GM19043 (cell line): ENCODE results near the gene COPB2.

Experiments
- ATAC-seq: cut with Tn5 transposase; IDR thresholded peaks from one replicate; pipeline ENCODE4 v1.9.1; 2021; ENCODE audit warnings: low read depth; ENCODE audit not compliant: unreplicated experiment

COPB2 gene

DNA sequence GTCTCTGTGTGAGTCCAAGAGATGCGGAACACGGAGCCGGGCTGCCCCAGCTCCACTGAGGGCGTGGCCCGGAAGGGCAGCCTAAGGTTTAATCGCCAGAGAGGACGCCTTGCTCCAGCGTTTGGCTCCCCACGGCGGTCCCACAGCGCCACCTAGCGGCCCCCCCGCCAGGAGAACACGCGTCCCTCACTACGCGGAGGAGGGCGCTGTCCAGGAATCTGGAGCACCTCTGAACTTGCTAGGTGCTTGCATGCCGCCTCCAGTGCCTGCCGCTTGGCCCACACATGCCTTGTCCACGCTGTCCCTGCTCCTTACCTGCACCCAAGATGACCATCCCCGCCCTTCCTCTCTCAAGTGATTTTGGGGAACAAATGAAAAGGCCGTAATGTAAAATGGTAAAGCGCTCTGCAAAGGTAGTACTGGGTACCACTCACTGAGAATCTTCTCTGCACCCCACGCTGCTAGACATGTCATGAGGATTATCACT lies 60.0 kb downstream of the COPB2 start:
- ATAC-seq: peak; percentile 99

DNA sequence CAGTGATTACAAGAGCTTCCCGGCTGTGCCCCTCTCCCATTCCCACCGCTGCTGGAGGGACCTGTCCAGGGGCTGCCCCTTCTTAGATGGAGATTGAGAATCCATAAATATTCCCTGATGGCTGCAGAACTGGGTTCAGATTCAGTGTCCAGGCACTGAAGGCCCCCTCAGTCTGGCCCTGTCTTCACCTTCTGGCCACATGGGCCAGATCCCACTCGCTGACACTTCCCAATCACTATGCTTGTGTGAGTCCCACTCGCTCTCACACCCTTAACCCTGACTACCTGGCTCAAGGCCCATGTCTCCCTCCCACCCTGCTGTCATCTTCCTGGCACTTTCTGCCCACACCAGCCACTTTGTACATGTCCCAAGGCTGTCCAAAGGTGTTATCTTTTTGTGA lies 61.1 kb downstream of the COPB2 start:
- ATAC-seq: no peak

DNA sequence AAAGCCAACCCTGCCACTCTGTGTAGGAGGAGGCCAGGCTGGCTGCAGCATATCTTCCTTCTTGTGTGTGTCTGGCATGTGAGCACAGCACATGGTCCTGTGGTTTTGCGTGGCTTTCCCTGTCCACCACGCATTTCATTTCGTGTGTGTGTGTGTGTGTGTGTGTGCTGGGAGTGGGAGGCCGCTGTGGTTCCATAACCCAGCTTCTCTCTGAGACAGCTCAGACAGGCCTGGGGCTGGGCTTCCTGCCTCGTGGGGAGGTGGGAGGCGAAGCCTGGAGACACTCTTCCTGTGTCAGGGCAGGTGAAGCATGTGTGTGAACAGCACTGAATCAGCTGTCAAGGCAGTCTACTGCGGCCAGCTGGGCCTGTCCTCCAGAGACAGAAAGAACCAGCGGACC lies 61.6 kb downstream of the COPB2 start:
- ATAC-seq: no peak

DNA sequence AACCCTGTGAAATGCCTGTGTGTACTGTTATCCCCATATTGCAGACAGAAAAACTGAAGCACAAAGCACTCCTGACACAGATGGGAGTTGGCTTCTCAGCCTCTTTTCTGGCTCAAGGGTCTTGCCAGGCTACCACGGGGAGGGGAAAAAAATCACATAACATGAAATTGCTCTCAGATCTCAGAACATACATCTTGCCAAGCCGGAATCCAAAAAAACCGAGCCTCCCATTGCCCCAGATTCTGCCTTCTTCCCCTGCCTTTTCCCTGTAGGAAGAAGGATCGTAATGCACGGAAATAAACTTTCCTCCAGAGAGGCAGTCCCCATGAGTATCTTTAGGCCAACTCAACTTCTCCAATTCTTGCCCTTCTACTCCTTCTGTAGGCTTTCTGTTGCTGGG lies 62.2 kb downstream of the COPB2 start:
- ATAC-seq: no peak

DNA sequence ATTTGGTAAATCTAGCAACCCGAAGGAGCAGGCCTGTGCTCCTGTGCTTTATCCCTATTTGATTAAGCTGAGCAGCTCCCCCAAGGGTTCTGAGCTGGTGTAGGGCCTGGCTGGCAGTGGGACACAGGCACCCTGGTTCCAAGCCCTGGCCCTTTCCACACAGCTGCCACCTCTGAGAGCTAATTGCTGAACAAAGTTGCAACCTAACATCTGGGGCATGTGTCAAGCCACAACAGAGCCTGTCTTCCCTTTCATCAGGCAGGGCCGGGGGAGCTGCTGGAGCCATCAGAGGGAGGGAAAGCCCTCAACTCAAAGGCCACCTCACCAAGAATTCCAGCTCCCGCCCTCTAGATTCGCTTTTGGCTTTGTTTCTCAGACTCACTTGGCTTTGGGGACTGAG lies 62.7 kb downstream of the COPB2 start:
- no peak for ATAC-seq

DNA sequence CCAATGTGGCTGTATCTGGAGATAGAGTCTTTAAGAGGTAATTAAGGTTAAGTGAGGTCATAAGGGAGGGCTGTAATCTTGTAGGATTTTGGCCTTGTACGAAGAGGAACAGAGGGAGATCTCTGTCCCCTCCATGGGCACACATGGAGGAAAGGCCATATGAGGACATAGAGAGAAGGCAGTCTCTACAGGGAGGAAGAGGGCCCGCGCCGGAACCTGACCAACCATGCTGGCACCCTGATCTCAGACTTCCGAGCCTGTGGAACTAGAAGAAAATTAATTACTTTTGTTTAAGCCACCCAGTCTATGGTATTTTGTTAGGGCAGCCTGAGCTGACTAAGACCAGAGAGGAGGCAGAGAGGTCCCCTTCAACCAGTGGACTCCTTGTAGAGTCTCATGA lies 63.3 kb downstream of the COPB2 start:
- ATAC-seq: no peak

DNA sequence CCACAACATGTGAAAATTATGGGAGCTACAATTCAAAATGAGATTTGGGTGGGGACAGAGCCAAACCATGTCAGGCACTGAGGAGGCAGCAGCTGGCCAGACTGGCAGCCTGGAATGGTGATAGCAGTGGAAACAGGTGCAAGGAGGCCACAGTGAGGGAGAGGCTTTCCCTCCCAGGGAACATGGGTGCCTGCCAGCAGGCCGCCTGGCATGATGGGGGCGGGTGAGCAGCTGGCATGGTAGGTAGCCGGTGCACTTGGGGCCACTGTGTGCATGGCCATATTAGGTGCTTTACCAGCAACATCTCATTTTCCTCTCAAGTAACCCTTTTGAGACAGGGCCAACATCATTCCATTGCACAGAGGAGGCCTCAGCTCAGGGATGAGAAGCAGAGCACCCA lies 63.9 kb downstream of the COPB2 start:
- ATAC-seq: no peak

DNA sequence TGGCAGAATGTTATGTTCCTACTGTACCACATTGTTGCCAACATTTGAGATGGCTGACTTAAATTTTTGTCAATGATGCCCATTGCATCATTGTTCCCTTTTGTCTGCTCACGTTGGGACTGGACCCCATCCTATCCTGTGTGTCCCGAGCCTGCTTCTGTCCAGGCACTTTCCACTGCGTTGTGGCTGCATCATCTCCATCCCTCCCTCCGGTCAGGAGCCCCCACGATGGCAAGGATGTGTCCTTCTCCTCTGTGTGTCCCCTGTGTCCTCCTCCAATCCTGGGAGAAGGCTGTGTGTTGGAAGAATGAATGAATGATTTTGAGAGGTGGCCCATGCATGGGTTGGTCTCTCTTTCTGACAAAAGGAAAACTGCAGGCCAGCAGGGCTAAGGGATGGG lies 65.0 kb downstream of the COPB2 start:
- no peak for ATAC-seq

DNA sequence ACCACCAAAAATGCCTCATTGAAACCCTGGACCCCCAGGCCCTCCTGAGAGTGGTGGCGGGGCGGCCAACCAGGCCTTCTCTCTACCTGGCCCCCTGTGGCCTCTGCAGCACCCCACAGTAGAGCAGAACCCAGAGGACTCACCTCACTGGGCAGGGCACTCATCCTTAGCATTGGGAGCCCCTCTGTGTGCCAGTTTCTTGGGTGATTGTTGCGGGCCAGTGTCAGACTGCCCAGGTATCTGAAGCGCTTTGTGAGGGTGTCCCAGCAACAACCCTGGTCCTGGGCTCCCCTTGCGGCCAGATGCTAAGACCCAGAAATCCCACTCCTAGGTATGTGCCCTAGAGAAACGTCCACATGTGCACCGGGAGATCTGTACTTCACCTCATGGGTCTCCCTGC lies 66.3 kb downstream of the COPB2 start:
- no peak for ATAC-seq

DNA sequence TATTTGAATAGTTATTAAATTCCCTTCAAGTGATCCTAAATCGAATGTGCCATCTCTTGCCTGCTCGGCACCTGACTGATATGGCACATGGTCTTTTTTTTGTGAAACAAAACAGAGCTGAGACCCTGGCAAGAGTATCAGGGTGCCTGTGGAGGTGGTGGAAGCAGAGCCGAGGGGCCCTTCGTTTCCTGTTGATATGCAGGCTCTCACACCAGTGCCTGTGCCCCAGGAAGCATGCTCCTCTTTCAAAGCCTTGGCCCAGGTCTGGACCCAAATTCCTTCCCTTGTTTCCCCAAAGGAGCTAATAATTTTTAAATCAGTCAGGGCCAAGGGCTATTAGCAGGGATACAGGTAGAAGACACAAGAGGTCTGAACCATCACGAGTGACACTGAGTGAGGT lies 67.1 kb downstream of the COPB2 start:
- no peak for ATAC-seq

DNA sequence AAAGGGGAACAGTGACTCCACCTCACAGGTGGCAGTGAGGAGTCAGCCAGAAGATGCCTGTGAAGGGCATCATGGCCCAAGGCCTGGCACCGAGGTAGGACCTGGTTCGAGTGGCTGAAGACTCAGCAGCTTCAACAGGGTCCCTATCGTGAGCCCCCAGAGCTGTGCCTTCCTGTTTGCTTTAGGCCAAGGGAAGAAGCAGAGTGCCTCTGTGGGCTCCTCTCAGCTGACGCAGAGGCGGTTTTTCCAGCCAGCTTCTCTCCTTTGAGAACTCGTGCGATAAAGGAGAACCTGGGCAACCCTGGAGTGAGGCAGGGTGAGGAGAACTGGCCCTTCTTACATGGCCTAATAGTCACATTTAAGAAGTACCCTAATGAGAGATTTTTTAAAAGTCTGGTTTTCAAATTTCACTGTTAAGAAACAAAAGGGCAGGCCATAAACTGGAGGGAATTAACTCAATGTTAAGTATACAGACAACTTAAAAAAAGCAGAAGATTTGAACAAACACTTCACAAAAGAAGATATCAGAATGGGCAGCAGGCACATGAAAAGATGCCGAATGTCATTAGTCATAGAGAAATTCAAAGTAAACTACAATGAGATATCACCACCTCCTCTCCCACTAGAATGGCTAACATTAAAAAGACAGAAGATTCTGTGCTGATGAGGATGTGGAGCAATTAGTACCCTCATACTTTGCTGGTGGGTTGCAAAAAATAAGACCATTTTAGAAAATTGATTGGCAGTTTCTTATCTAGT lies 68.7 kb downstream of the COPB2 start:
- no peak for ATAC-seq

DNA sequence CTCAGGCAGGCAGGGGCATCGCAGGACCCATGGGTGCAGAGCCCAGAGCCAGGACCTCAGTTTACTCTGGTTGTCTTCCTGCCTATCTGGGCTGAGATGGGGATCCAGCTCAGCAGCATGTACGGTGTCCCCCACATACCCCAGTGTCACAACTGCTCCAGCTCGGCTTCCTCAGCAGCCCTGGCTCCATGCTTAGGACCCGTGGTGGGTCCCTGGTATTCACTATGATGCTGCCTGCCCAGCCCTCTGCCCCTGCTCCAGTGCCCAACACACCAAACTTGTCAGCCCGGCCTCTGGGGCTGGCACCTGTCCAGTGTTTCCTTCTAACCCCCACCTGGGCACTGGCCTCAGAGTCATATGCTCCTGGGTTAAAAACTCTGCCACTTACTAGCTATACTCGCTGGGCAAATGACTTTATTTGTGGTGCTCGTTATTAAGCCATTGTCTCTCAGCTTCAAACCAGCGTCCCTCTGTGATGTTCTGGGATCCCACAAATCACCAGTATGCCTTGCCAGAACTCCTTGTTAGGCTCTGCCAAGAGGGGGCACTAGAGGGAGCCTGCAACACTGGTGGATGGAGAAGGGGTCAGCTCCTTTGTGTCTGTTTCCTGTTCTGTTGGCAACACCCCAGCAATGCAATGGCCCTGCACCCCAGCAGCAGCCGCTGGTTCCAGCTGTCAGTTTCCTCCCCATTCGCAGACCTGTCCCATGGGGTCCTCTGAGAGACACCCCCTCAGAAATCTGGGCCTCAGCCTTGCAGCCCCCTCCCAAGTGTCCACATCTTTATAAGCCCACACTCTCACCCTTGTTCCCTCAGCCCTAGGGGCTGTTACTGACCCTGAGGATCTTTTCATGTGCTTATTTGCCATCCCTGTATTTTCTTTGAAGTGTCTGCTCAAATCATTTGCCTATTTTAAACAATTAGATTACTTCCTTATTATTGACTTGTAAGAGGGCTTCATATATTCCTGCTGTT lies 69.7 kb downstream of the COPB2 start:
- no peak for ATAC-seq

DNA sequence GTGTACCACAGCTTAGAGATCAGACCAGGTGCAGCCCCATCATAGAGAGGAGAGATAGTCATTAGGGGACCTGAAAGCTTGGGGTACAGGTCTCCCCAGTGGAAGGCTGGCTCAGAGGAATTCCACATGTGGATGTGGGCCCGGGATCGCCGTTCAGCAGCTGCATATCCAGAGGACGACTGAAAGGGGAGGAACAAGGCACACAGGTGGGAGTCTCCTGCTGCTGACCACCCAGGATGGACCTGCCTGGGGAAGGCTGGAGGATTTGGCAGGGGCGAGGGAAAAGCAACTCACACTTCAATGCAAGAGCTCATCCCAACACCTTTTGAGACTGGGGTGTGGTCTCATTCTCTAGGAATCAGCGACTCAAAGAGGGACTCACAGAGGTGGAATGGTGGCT lies 70.6 kb downstream of the COPB2 start:
- ATAC-seq: no peak

DNA sequence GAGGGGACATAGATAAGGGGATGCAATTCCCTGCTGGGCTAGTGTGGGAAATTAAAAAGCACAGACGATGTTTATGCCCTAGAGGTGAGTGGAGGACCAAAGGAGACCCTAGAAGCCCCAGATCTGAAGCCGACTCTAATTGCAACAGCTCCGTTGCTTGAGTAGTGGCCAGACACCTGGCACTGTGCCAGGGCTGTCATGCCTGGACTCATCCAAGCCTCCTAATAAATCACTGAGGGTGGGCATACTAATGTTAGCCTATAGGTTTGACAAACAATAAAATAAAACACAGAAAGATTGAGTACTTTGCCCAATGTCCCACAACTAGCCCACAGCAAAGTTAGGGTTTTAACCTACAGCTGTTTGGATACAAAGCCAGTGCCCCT lies 71.0 kb downstream of the COPB2 start:
- ATAC-seq: no peak

DNA sequence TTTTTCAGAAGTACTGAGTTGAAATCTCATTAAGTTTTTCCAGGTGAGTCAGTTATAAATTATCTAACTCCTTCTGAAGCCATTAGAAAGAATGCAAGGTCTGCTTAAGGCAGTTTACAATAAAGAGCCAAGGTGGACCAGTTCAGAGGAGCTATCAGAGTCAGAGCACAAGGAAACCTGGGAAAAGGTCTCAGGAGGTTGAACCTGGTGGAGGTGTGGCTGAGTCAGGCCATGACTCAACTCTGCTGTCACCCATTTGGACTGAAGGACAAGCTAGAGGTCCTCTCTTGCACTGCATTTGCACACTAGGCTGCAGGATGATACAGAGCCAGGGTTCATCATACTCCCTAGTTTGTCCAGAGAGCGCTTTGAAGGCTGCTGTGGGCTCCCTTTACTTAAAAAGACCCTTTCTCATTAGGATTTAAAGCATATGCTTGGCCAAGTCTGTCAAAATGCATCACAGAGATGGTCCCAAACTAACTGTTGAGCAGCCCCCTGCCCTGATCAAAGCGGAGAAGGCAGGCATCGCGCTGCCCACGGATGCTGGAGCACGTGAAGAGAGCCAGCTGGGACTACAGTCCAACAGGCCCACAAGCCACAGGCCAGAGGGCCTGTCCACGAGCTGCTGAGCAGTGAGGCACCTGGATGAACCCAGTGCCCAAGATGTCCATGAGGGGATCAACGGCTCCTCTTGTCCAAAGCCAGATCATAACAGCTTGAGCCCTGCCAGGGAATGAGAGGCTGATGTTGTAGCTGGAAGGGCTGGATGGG lies 71.6 kb downstream of the COPB2 start:
- no peak for ATAC-seq

DNA sequence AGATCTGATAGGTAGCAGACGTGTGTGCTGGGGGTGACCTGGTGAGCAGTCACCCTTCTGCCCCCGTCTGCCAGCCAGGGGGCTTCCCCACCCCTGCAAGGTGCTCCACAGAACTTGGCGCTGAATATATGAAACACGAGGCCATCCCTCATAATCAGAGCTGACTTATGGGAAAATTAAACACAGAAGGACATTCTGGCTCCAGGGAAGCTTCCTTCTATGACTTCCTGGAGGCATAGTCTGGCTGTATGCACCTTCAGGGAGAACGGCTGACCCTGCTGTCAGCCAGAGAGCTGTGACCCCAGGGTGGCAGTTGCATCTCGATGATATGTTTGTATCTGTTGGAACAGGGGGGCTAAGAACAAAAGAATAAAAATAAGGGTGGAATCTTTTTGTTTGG lies 72.2 kb downstream of the COPB2 start:
- no peak for ATAC-seq

DNA sequence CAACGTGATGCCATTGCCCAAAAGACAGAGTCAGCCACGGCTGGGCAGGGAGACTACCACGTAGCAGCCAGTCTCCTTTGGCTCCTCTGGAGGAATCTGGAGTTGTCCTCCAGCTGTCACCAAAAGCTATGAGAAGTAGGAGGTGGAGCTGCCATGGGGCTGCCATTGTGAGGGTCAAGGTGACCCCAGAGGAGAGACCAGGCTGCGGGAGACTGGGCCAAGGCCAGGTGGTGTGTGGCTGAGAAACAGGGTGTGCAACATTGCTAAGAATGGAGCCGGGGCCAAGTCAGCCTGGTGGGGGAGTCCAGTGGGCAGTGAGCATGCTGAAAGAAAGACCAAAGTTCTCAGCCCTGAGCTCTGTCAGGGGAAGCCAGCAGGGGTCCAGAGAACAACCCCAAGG lies 75.5 kb downstream of the COPB2 start:
- no peak for ATAC-seq

DNA sequence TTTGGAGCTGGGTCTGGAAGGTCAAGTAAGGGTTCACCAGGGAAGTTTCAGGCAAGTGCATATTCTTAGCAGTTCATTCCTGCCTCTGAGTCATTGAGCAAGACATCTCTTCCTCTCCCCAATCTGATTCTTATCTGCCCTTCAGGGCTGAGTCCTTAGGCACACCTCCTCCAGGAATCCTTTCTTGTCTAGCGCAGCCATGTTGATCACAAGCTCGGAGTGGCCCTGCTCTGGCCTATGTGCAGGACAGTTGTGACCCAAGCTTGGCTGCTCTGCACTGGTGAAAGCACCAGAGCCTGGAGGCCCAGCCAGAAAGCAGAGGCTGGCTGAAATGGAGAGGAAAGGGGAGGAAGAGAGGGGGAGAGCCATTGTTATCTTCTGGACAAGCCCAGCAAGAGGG lies 76.5 kb downstream of the COPB2 start:
- ATAC-seq: no peak

DNA sequence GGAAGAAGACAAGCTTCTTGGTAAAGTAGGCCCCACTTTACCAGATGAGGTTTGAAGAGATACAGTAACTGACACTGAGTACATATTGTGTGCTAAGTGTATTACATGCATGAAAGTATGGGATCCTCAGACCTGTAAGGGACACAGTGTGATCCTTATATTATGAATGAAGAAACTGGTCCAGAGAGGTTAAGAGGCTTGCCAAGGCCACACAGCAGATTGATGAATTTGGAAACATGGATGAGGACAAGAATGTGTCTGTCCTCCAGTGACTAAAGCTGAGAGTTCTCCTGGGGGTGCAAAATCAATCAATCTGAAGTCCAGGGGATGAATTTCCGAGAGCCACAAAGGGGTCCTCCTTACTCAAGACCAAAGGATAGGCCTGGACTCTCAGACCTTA lies 77.0 kb downstream of the COPB2 start:
- no peak for ATAC-seq

DNA sequence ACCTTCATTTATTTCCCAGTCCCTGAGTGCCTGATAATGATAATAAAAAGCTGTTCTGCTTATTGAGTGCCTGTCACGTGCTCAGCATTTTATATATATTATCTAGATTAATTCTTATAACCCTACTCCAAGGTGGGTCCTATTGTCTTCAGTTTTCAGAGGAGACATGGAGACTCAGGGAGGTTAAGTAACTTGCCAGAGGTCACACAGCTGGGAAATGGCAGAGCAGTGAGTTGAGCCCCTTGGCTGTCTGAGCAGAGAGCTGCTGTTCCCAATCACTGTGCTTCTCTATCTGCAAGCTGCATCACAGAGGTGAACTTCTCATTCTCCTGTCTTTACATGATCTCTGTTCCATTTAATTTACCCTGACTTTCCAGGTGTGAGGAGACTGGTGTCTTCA lies 77.9 kb downstream of the COPB2 start:
- no peak for ATAC-seq

DNA sequence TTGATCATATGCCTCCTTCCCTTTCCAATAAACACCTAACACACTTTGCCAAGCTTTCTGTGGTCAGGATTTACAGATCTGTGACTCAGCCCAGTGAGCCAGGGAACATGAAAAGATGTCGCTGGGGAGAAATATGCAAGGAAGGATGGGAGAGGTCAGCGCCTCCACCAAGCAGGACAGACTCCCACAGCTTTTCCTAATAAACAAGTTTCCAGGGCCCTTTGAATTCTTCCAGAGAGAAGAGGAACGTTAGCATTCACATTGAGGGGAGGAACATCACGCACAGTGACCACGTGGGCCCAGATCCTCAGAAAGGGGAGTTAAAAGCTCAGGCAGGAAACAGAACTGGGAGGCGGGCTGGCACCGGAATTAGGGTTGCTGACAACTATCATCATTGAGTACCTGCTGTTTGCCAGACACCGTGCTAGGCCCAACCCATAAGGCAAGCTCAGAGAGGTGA lies 78.9 kb downstream of the COPB2 start:
- ATAC-seq: no peak
